Activated T-helper 9 cell treated with anti-CD3 and anti-CD28 coated beads, Interleukin-2, amount 50 U/mL, for 16 hours (primary cell): ENCODE data around the gene UNC79.
"Not testable (repeated sequence)": the region's sequence is repeated elsewhere in the genome, so short reads cannot be mapped to it uniquely, and the experiment has no call there.

Source experiments
- DNase-seq: peaks from one replicate; pipeline ENCODE4 v3.0.0-alpha.2; 2020; ENCODE audit warnings: low read depth

UNC79 gene

GRCh38 chr14:93430315-93431035 lies at the start of gene UNC79:
TSS of gene UNC79 (plus strand) at chr14:93430939. CDS start at chr14:93431030, 91 bp downstream.
- no peak for DNase-seq

GRCh38 chr14:93381644-93382043 lies 49.1 kb upstream of the UNC79 start:
- DNase-seq = no peak

GRCh38 chr14:93384256-93384655 lies 46.5 kb upstream of the UNC79 start:
- DNase-seq = not testable (repeated sequence)

- no peak for DNase-seq
Measured at GRCh38 chr14:93395231-93395630, 35.5 kb upstream of the UNC79 start.

DNA sequence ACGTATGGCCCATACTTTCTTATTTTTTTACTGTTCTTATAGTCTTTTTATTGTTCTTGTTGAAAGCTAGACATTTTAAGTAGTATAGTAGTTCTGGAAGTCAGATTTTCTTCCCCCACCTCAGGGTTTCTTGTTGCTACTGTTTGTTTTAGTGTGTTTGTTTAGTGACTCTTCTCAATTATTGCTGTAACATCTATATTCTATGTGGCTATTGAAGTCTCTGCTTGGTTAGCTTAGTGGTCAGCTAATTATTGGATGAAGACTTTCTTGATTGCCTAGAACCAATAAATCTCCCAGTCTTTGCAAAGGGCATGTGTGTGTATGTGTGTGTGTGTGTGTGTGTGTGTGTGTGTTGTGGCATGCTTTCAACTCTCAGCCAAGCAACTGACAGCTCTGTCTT lies 34.3 kb upstream of the UNC79 start:
- DNase-seq = no peak

- DNase-seq = no peak
Measured at GRCh38 chr14:93398491-93398890, 32.2 kb upstream of the UNC79 start.

DNA sequence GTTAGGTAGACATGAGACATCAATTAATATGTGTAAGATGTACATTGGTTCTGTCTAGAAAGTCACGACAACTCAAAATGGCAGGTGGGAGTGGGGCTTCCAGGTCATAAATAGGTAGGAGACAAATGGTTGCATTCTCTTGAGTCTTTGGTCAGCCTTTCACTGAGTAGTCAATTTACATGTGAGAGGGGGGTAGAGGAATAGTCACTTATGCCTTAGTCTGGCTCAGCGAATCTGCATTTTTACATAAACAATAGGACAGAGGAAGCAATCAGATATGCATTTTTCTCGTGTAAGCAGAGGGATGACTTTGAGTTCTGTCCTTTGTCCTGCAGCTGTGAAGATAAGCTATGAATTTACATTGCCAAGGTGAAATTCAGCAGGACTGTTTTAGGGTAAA lies 27.8 kb upstream of the UNC79 start:
- DNase-seq = no peak

GRCh38 chr14:93410021-93410420 lies 20.7 kb upstream of the UNC79 start:
- no peak for DNase-seq

DNA sequence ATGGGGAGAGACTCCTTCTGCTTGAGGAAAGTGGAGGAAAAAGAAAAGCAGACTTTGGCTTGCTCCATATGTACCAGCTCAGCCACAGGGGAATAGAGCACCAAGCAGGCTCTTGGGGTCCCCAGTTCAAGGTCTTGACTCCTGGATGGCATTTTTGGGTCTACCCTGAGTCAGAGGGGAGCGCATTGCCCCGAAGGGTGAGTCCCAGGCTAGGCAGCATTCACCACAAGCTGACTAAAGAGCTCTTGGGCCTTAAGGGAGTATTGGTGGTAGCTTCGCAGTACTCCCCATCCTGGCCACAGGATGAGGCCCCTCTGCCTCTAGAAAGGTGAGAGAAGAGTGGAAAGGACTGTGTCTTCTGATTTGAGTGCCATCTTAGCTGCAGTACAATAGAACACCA lies 19.8 kb upstream of the UNC79 start:
- no peak for DNase-seq

DNA sequence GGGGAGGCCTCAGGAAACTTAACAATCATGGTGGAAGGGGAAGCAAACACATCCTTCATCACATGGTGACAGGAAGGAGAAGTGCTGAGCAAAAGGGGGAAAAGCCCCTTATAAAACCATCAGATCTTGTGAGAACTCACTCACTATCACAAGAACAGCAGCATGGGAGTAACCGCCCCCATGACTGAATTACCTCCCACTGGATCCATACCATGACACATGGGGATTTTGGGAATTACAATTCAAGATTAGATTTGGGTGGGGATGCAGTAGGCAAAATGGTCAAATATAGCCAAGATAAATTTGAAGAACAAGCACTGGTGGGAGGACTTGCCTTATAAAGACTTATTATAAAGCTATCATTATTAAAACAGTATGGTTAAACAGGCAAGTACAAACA lies 5.6 kb upstream of the UNC79 start:
- DNase-seq = not testable (repeated sequence)

GRCh38 chr14:93426750-93427149 lies 4.0 kb upstream of the UNC79 start:
- no peak for DNase-seq

GRCh38 chr14:93431036-93431670 lies 414 bp downstream of the UNC79 start:
- no peak for DNase-seq

DNA sequence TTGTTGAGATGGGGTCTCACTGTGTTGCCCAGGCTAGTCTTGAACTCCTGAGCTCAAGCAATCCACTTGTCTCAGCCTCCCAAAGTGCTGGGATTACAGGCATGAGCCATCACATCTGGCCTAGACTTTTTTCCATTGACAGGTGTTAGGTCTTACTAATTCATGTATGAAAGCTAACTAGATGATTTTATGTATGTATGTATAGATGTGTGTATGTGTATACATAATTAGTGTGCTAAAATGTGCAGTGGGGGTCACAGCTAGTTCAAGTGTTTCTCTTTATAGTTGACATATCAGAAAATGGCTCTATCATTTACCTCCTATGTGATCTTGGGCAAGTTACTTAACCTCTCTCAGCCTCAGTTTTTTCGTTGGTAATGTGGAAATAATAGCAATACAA lies 23.5 kb downstream of the UNC79 start:
- no peak for DNase-seq

- no peak for DNase-seq
Measured at GRCh38 chr14:93456356-93456755, 25.6 kb downstream of the UNC79 start.

- no peak for DNase-seq
Measured at GRCh38 chr14:93458234-93458633, 27.5 kb downstream of the UNC79 start.

DNA sequence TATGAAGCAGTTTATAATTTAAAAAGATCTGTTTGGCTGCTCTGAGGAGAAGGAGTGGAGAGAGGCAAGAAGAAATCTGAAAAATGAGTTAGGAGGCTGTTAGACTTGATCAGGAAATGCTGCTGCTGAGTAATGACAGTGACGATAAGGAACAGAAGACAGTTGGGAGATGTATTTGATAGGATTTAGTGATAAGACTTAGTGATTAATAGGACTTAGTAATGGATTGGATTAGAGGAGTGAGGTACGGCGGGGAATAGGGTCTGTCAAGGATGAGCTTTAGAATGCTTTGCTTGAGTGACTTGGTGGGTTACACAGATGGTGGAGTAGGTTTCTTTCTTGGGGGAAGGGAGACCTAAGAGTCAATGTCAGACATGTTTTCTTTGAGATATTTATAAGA lies 31.7 kb downstream of the UNC79 start:
- no peak for DNase-seq

DNA sequence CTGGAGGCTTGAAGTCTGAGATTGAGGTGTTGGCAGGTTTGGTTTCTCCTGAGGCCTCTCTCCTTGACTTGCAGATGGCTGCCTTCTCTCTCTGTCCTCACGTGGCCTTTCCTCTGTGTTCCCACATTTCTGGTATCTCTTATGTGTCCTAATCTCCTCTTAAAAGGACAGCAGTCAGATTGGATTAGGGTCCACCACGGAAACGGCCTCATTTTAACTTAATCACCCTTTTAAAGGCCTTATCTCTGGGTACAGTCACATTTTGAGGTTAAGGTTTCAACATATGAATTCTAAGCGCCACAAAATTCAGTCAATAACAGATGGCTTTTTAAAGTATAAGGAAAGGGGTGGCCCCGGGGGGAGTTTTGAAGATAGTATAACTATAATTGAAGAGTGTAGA lies 33.5 kb downstream of the UNC79 start:
- DNase-seq = no peak

- no peak for DNase-seq
Measured at GRCh38 chr14:93475471-93475870, 44.7 kb downstream of the UNC79 start.

DNA sequence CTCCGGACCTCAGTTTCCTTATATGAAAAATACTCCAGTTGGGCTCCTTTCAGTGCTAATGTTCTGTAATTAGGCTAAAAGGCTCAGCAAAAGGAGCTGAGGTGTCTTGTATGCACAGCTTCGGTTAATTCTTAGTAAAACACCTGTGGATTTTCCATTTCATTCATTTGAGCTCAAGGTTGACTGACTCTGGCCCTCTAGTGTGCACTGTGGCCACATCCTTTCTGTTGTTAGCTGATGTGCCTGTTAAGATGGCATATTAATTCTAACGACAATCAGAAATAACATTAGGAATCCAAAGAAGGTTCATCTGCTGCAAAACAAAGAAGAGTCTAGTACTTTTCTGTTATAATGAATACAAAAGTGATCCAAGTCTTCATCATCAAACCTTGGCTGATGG lies 45.6 kb downstream of the UNC79 start:
- DNase-seq = no peak

DNA sequence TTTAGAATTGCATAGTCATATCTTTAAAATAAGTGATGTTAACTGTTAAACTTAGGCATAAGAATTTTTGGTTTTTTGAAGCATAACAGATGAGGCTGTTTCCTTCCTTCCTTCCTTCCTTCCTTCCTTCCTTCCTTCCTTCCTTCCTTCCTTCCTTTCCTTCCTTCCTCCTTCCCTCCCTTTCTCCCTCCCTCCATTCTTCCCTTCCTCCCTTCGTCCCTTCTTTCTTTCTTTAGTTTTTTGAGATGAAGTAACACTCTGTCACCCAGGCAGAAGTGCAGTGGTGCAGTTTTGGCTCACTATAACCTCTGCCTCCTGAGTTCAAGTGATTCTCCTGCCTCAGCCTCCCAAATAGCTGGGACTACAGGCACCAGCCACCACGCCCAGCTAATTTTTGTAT lies 48.3 kb downstream of the UNC79 start:
- DNase-seq = not testable (repeated sequence)

GRCh38 chr14:93480867-93481266 lies 50.1 kb downstream of the UNC79 start:
- no peak for DNase-seq

DNA sequence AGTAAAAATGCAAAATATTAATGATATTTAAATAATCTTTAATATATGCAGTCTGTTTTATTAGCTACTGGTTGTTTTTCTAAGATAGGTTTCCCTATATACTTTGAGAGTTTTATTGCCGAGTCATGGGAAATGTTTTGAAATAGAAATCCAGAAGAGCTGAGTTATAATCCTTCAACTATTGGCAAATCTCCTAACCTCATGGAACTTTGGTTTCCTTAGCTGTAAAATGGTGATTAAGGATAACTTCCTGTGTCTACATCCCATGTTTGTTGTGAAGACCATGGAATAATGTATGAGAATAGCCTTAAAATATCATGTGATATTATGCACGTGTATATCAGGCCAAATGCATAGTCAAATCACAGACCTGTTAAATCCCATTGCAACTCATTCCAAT lies 51.0 kb downstream of the UNC79 start:
- no peak for DNase-seq

GRCh38 chr14:93490001-93490400 lies 59.3 kb downstream of the UNC79 start:
- DNase-seq = no peak

DNA sequence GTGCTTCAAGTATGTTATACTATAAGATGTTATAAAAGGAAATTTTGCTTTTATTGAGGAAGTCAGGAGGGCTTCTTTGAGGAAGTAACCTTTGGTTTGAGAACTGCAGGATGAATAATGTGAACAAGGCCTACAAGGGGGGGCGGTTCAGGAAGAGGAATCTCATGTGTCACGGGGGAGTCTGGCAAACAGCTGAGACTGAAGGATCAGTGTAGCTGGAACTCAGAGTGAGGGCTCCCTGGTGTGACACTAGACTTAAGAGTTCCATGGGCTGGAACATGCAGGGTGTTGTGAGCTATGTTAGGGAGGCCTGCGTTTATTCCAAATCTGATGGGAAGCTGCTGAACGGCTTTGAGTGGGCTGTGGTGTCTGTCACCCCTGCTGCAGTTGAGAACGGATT lies 62.3 kb downstream of the UNC79 start:
- no peak for DNase-seq
